ENCODE data around the gene OXER1.

The OXER1 gene

GRCh38 chr2:42713920-42714319, 50.0 kb downstream of the OXER1 start:
- DNase-seq (ENCODE audit: extremely low read depth in 1 of 2, low read depth in 1 of 2): no peak

- no peak for DNase-seq (ENCODE audit: extremely low read depth in 1 of 2, low read depth in 1 of 2)
Measured at GRCh38 chr2:42712934-42713333, 51.0 kb downstream of the OXER1 start.

Data from stimulated activated CD8-positive, alpha-beta memory T cell treated with anti-CD3 and anti-CD28 coated beads, Interleukin-7, amount 100 ng/mL, for 48 hours (primary cell).